HG03097 (cell line): Measurements from ENCODE around the gene IL21R.

Experiments
- ATAC-seq: cut with Tn5 transposase; IDR thresholded peaks from one replicate; pipeline ENCODE4 v1.9.1; 2021; ENCODE audit not compliant: unreplicated experiment, low FRiP score

The IL21R gene

GRCh38 chr16:27461483-27462171, 59.7 kb downstream of the IL21R start:
- no peak for ATAC-seq

GRCh38 chr16:27462200-27462845, 60.3 kb downstream of the IL21R start:
- no peak for ATAC-seq

GRCh38 chr16:27462846-27463682, 61.1 kb downstream of the IL21R start:
- ATAC-seq = no peak

- no peak for ATAC-seq
Observed at GRCh38 chr16:27463741-27464591, 62.0 kb downstream of the IL21R start.

- ATAC-seq = no peak
Observed at GRCh38 chr16:27464626-27465482, 62.9 kb downstream of the IL21R start.

- ATAC-seq = no peak
Observed at GRCh38 chr16:27465483-27465879, 63.5 kb downstream of the IL21R start.

GRCh38 chr16:27468941-27469531, 67.1 kb downstream of the IL21R start:
- ATAC-seq = no peak

- no peak for ATAC-seq
Observed at GRCh38 chr16:27470567-27471431, 68.8 kb downstream of the IL21R start.

- ATAC-seq = no peak
Observed at GRCh38 chr16:27471661-27472060, 69.7 kb downstream of the IL21R start.

- no peak for ATAC-seq
Observed at GRCh38 chr16:27472091-27473020, 70.4 kb downstream of the IL21R start.

GRCh38 chr16:27473101-27473900, 71.3 kb downstream of the IL21R start:
- ATAC-seq = no peak

- no peak for ATAC-seq
Observed at GRCh38 chr16:27474041-27474440, 72.1 kb downstream of the IL21R start.

GRCh38 chr16:27474921-27475320, 72.9 kb downstream of the IL21R start:
- no peak for ATAC-seq

GRCh38 chr16:27475561-27475960, 73.6 kb downstream of the IL21R start:
- no peak for ATAC-seq

GRCh38 chr16:27476240-27476639, 74.3 kb downstream of the IL21R start:
- no peak for ATAC-seq

- ATAC-seq = no peak
Observed at GRCh38 chr16:27480761-27481160, 78.8 kb downstream of the IL21R start.
